PFSK-1 (cell line): Measurements from ENCODE around the gene MLLT11.

Source experiments
- FOXP2 ChIP-seq: optimal IDR thresholded peaks from 2 replicates; pipeline ENCODE3; 2011; ENCODE audit warnings: borderline replicate concordance, control low read depth, inconsistent platforms; ENCODE audit not compliant: insufficient read depth; ENCODE audit errors: extremely low read length, extremely low read depth
- POLR2AphosphoS5 ChIP-seq: IDR thresholded peaks from 2 replicates; pipeline ENCODE4 v1.6.1; 2012; ENCODE audit warnings: low read depth, mild to moderate bottlenecking, control low read depth, low read length, moderate library complexity
- SIN3A ChIP-seq: IDR thresholded peaks from 2 replicates; pipeline ENCODE4 v1.6.1; 2012; ENCODE audit warnings: mild to moderate bottlenecking, low read length, moderate library complexity, borderline replicate concordance; ENCODE audit not compliant: insufficient read depth
- TAF1 ChIP-seq: IDR thresholded peaks from 2 replicates; pipeline ENCODE4 v1.6.1; 2012; ENCODE audit warnings: low read length, control low read depth, borderline replicate concordance; ENCODE audit not compliant: insufficient read depth
- TF ChIP-seq, protein P1 (sequence below), 2 experiments: IDR thresholded peaks; 2 replicates each; pipeline versions ENCODE4 v1.6.1 to v1.8.0; 2011 to 2012; ENCODE audit warnings: low read depth in 2 of 2, low read length in 2 of 2, control low read depth in 1 of 2, inconsistent platforms in 1 of 2, mild to moderate bottlenecking in 1 of 2, moderate library complexity in 1 of 2; ENCODE audit not compliant: insufficient read depth in 1 of 2

DNA sequence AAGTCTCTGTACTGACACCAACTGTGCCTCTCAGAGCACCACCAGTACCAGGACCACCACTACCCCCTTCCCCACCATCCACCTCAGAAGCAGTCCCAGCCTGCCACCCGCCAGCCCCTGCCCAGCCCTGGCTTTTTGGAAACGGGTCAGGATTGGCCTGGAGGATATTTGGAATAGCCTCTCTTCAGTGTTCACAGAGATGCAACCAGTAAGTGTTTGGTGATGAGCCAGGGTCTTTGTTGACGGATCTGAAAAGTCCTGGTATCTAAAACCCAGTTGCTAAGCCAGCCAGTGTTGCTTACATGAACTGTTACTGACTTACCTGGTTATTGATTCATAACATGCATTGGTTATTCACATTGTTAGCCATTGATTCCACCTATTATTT, 11.6 kb upstream of the MLLT11 start:
- TF ChIP-seq, protein P1, sequence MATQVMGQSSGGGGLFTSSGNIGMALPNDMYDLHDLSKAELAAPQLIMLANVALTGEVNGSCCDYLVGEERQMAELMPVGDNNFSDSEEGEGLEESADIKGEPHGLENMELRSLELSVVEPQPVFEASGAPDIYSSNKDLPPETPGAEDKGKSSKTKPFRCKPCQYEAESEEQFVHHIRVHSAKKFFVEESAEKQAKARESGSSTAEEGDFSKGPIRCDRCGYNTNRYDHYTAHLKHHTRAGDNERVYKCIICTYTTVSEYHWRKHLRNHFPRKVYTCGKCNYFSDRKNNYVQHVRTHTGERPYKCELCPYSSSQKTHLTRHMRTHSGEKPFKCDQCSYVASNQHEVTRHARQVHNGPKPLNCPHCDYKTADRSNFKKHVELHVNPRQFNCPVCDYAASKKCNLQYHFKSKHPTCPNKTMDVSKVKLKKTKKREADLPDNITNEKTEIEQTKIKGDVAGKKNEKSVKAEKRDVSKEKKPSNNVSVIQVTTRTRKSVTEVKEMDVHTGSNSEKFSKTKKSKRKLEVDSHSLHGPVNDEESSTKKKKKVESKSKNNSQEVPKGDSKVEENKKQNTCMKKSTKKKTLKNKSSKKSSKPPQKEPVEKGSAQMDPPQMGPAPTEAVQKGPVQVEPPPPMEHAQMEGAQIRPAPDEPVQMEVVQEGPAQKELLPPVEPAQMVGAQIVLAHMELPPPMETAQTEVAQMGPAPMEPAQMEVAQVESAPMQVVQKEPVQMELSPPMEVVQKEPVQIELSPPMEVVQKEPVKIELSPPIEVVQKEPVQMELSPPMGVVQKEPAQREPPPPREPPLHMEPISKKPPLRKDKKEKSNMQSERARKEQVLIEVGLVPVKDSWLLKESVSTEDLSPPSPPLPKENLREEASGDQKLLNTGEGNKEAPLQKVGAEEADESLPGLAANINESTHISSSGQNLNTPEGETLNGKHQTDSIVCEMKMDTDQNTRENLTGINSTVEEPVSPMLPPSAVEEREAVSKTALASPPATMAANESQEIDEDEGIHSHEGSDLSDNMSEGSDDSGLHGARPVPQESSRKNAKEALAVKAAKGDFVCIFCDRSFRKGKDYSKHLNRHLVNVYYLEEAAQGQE (IDR thresholded peaks at IDR 0.05; ENCODE audit: insufficient read depth in 1 of 2, low read depth in 2 of 2, low read length in 2 of 2): no peak
- TF ChIP-seq SIN3A (no peak), POLR2AphosphoS5 (no peak), TAF1 (no peak), FOXP2 (no peak)
